ENCODE results near the gene POLE2. TPM values are rescaled to one million over a fixed set of nuclear protein-coding genes. Genes with fewer than 3 reads are reported as not detected.
"Not testable (repeated sequence)": the region's sequence is repeated elsewhere in the genome, so short reads cannot be mapped to it uniquely, and the experiment has no call there.

Gene POLE2, protein sequence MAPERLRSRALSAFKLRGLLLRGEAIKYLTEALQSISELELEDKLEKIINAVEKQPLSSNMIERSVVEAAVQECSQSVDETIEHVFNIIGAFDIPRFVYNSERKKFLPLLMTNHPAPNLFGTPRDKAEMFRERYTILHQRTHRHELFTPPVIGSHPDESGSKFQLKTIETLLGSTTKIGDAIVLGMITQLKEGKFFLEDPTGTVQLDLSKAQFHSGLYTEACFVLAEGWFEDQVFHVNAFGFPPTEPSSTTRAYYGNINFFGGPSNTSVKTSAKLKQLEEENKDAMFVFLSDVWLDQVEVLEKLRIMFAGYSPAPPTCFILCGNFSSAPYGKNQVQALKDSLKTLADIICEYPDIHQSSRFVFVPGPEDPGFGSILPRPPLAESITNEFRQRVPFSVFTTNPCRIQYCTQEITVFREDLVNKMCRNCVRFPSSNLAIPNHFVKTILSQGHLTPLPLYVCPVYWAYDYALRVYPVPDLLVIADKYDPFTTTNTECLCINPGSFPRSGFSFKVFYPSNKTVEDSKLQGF
- 4.6 TPM for polyA plus RNA-seq (2012; ENCODE audit: insufficient read depth, insufficient read length, low read depth)

DNA sequence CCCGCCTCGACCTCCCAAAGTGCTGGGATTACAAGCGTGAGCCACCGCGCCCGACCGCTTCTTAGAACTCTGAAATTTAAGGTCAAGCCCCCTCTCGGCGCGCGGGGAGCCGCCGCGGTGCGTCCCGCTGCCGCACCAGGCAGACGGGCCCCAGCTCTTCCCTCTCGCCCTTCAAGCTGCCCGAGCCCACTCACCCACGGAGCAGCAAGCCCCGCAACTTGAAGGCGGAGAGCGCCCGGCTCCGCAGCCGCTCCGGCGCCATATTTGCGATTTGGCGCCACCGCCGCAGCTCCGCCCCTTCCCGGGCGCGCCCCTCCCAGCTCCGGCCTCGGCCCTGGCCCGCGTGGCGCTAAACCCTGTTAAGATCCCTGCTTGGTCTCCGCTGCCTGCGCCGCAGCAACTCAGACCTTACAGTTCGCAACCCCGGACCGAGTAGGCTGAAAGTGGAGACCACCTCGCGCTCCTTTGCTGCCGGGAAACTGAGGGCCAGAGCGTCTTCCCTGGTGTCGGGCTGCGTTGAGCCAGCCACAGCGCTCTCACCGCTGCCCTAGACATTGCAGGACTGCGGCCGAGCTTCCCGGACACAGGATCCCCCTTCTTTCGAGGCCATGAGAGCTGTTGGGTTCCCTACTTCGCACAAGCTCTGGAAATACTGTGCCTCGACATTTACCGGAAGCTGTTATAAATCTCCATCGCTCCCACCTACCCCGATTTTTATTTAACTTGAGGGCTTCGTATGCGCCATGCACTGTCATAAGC, at the start of gene POLE2:
Gene POLE2 (minus strand): TSS at position 273 of the 759 bp plus-strand sequence. CDS start 11 bp downstream, at position 262.
- Histone ChIP-seq H3K27me3 (no peaks in the 10 kb centered on the region), H3K4me3 (ENCODE audit: low read depth, low read length) (peak within 1 kb of the TSS; percentile 82), H3K4me1 (peaks cover 5% of the 10 kb centered on the region), H3K36me3 (peaks cover 6% of the 10 kb centered on the region; the same call in 1 of the 2 replicates), H3K9me3 (no peaks in the 10 kb centered on the region)
- DNase-seq, result peak; percentile 90
- TF ChIP-seq, protein P1, sequence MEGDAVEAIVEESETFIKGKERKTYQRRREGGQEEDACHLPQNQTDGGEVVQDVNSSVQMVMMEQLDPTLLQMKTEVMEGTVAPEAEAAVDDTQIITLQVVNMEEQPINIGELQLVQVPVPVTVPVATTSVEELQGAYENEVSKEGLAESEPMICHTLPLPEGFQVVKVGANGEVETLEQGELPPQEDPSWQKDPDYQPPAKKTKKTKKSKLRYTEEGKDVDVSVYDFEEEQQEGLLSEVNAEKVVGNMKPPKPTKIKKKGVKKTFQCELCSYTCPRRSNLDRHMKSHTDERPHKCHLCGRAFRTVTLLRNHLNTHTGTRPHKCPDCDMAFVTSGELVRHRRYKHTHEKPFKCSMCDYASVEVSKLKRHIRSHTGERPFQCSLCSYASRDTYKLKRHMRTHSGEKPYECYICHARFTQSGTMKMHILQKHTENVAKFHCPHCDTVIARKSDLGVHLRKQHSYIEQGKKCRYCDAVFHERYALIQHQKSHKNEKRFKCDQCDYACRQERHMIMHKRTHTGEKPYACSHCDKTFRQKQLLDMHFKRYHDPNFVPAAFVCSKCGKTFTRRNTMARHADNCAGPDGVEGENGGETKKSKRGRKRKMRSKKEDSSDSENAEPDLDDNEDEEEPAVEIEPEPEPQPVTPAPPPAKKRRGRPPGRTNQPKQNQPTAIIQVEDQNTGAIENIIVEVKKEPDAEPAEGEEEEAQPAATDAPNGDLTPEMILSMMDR (IDR thresholded peaks at IDR 0.05; ENCODE audit: low read depth, low read length), result no peak

DNA sequence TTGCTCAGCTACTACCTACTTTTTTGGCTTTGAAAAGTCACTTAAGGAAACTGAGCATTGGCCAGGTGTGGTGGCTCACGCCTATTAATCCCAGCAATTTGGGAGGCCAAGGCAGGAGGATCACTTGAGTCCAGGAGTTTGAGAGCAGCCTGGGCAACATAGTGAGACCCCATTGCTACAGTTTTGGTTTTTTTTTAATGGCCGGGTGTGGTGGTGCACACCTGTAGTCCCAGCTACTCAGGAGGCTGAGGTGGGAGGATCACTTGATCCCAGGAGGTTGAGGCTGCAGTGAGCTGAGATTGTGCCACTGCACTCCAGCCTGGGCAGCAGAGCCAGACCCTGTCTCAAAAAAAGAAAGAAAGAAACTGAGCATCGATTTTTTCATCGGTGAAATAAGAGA, 47.7 kb upstream of the POLE2 start:
- not testable (repeated sequence) for H3K27me3 ChIP-seq, DNase-seq, H3K36me3 ChIP-seq

DNA sequence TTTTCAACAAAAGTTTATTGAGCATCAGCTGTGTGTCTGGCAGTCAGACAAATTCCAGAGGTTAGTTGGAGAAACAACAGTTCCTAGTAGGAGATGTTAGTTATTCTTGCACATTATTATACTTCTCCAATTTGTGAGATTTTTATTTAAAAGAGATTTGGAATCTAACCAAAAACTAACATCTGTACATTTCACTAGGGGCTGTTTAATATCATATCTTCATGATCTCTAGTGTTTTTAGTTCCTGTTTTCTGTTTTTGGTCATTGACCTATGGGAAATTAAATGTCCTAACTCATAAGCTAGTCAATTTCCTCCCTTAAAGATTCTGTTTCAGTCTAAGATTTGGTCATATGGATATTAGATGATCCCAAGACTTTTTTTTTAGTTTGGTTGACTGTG, 45.8 kb upstream of the POLE2 start:
- no peak overlapping the region for H3K4me3 ChIP-seq (ENCODE audit: low read depth, low read length)
- no peaks in the 10 kb centered on the region for H3K36me3 ChIP-seq
- H3K27me3 ChIP-seq, result peaks cover 5% of the 10 kb centered on the region; the same call in 1 of the 2 replicates
- no peak for DNase-seq
- H3K4me1 ChIP-seq, result no peaks in the 10 kb centered on the region
- TF ChIP-seq, protein P1 (IDR thresholded peaks at IDR 0.05; ENCODE audit: low read depth, low read length), result no peak
- H3K9me3 ChIP-seq, result no peaks in the 10 kb centered on the region

More for the DNA sequence above, 47.7 kb upstream of the POLE2 start:
- not testable (repeated sequence) for H3K9me3 ChIP-seq; H3K4me1 ChIP-seq; H3K4me3 ChIP-seq (ENCODE audit: low read depth, low read length)

DNA sequence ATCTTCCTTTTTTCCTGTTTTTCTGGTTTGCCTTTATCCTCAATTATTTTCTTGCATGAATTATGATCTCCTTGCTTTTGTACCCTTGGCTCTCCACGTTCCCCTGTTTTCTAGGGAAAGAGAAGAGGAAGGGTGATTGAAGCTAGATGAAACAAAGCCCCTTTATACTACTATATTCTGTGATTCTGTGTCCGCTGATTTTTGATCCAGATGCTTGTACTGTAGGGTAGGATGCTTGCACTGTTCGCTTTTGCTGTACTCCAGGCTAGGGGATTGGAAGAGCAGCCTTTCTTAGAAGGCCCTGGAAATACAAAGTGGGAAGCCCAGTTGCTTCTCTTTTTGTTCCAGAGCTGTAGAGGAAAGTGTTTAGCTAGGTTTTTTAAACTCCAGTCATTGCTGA, 44.9 kb upstream of the POLE2 start:
- no peaks in the 10 kb centered on the region for H3K36me3 ChIP-seq
- TF ChIP-seq, protein P1 (IDR thresholded peaks at IDR 0.05; ENCODE audit: low read depth, low read length), result no peak
- DNase-seq, result no peak
- H3K27me3 ChIP-seq, result peaks cover 5% of the 10 kb centered on the region; the same call in 1 of the 2 replicates
- no peaks in the 10 kb centered on the region for H3K4me1 ChIP-seq
- H3K9me3 ChIP-seq, result no peaks in the 10 kb centered on the region
- no peak overlapping the region for H3K4me3 ChIP-seq (ENCODE audit: low read depth, low read length)

DNA sequence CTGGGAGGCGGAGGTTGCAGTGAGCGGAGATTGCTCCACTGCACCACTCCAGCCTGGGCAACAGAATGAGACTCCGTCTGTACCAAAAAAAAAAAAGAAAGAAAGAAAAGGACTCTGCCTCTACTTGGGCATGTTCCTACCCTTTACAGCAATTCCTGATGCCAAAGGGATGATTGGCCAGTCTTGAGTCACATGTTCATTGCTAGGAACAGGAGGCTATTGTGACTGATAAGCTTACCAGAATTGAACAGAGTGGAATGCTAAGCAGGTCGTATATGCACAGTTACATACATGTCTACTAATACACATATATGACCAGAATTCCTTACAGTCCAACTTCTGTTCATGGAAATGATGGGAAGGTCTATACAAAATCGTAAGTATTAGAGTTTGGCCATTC, 39.2 kb upstream of the POLE2 start:
- DNase-seq, result no peak
- Histone ChIP-seq H3K36me3 (no peaks in the 10 kb centered on the region), H3K27me3 (peaks cover 3% of the 10 kb centered on the region; the same call in 1 of the 2 replicates), H3K9me3 (no peaks in the 10 kb centered on the region), H3K4me1 (no peaks in the 10 kb centered on the region), H3K4me3 (ENCODE audit: low read depth, low read length) (no peak overlapping the region)
- TF ChIP-seq, protein P1 (IDR thresholded peaks at IDR 0.05; ENCODE audit: low read depth, low read length), result no peak

DNA sequence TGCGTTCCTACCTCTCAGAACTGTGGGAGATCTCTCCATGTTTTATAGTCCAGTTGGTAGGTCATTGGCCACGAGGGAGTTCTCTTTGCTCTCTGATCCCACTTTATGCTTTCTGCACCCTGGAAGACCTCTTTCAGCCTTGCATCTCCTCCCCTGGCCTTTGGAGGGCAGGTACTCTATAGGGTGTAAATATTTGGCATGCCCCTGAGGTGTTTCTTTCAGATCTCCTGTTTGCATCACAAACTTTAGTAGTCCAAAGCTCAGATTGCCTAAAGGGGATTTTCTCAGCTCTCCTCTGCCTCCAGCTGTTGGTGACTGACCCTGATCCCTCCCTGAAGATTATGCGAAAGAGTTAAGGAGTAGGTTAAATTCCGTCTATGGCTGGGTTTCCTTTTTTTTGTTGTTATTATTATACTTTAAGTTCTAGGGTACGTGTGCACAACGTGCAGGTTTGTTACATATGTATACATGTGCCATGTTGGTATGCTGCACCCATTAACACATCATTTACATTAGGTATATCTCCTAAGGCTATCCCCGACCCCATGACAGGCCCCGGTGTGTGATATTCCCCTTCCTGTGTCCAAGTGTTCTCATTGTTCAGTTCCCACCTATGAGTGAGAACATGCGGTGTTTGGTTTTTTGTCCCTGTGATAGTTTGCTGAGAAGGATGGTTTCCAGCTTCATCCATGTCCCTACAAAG, 33.9 kb upstream of the POLE2 start:
- not testable (repeated sequence) for H3K9me3 ChIP-seq; H3K4me1 ChIP-seq; H3K4me3 ChIP-seq (ENCODE audit: low read depth, low read length); DNase-seq; H3K27me3 ChIP-seq; H3K36me3 ChIP-seq
